Type B pancreatic cell (in vitro differentiated cells): ENCODE measurements around the gene L3MBTL4. TPM values are rescaled to one million over a fixed set of nuclear protein-coding genes. Genes with fewer than 3 reads are reported as not detected.
"Not testable (repeated sequence)": the region's sequence is repeated elsewhere in the genome, so short reads cannot be mapped to it uniquely, and the experiment has no call there.

ENCODE experiments used
- DNase-seq: peaks from one replicate; pipeline ENCODE4 v3.0.0; 2021; ENCODE audit warnings: mixed read lengths; ENCODE audit not compliant: unreplicated experiment; ENCODE audit errors: extremely low spot score
- H3K27ac Mint-ChIP-seq: 2 replicates; pipeline ENCODE4 v1.8.0; 2021; ENCODE audit warnings: mild to moderate bottlenecking, mixed read lengths
- H3K27me3 Mint-ChIP-seq: 2 replicates; pipeline ENCODE4 v1.8.0; 2021; ENCODE audit warnings: mixed read lengths
- H3K36me3 Mint-ChIP-seq: 2 replicates; pipeline ENCODE4 v1.8.0; 2021; ENCODE audit warnings: mixed read lengths
- H3K4me1 Mint-ChIP-seq: one replicate; pipeline ENCODE4 v1.8.0; 2021; ENCODE audit warnings: mixed read lengths; ENCODE audit not compliant: unreplicated experiment
- H3K4me3 Mint-ChIP-seq: 2 replicates; pipeline ENCODE4 v1.8.0; 2021; ENCODE audit warnings: mild to moderate bottlenecking, mixed read lengths
- H3K9me3 Mint-ChIP-seq: 2 replicates; pipeline ENCODE4 v1.8.0; 2021; ENCODE audit warnings: mixed read lengths
- CTCF ChIP-seq: fragments of 200-600 bp; sonication (generic); conservative IDR thresholded peaks from 2 replicates; pipeline ENCODE4 v1.5.0; 2021; ENCODE audit warnings: antibody characterized with exemption, mild to moderate bottlenecking
- total RNA-seq: library from RNA; stranded (reverse); gene quantifications from 2 replicates; pipeline ENCODE4 v1.2.1, GENCODE V29; 2021; ENCODE audit warnings: low replicate concordance

L3MBTL4 gene
- total RNA-seq, 1 donor from 2014 or later, result 2.2 TPM

- no peaks in the 10 kb centered on the region for H3K36me3 Mint-ChIP-seq
- no peaks in the 10 kb centered on the region for H3K27me3 Mint-ChIP-seq
- no peak for TF ChIP-seq CTCF
- peaks cover 22% of the 10 kb centered on the region for H3K4me1 Mint-ChIP-seq
- H3K9me3 Mint-ChIP-seq, result no peaks in the 10 kb centered on the region
- no peak for DNase-seq
- H3K4me3 Mint-ChIP-seq, result no peak overlapping the region
- no peak overlapping the region for H3K27ac Mint-ChIP-seq
Measured at GRCh38 chr18:6056171-6056910, 358.4 kb downstream of the L3MBTL4 start.

- no peaks in the 10 kb centered on the region for H3K9me3 Mint-ChIP-seq
- TF ChIP-seq CTCF, result no peak
- no peaks in the 10 kb centered on the region for H3K27me3 Mint-ChIP-seq
- no peaks in the 10 kb centered on the region for H3K36me3 Mint-ChIP-seq
- no peak for DNase-seq
- H3K4me3 Mint-ChIP-seq, result no peak overlapping the region
- H3K27ac Mint-ChIP-seq, result no peak overlapping the region
- H3K4me1 Mint-ChIP-seq, result peaks cover 22% of the 10 kb centered on the region
Measured at GRCh38 chr18:6055711-6056110, 359.0 kb downstream of the L3MBTL4 start.

- H3K36me3 Mint-ChIP-seq, result no peaks in the 10 kb centered on the region
- H3K27me3 Mint-ChIP-seq, result no peaks in the 10 kb centered on the region
- no peak overlapping the region for H3K4me3 Mint-ChIP-seq
- H3K27ac Mint-ChIP-seq, result no peak overlapping the region
- no peak for DNase-seq
- no peak for TF ChIP-seq CTCF
- no peaks in the 10 kb centered on the region for H3K9me3 Mint-ChIP-seq
- peaks cover 22% of the 10 kb centered on the region for H3K4me1 Mint-ChIP-seq
Measured at GRCh38 chr18:6054256-6054842, 360.4 kb downstream of the L3MBTL4 start.

GRCh38 chr18:6052449-6052913, 362.2 kb downstream of the L3MBTL4 start:
- no peaks in the 10 kb centered on the region for H3K9me3 Mint-ChIP-seq
- H3K4me1 Mint-ChIP-seq, result peaks cover 12% of the 10 kb centered on the region
- no peaks in the 10 kb centered on the region for H3K36me3 Mint-ChIP-seq
- H3K27ac Mint-ChIP-seq, result no peak overlapping the region
- no peak for DNase-seq
- no peak for TF ChIP-seq CTCF
- no peak overlapping the region for H3K4me3 Mint-ChIP-seq
- H3K27me3 Mint-ChIP-seq, result no peaks in the 10 kb centered on the region

GRCh38 chr18:6047596-6047995, 367.1 kb downstream of the L3MBTL4 start:
- H3K4me1 Mint-ChIP-seq, H3K27me3 Mint-ChIP-seq, DNase-seq, H3K4me3 Mint-ChIP-seq, H3K36me3 Mint-ChIP-seq, H3K27ac Mint-ChIP-seq: not testable (repeated sequence)
- peaks cover 12% of the 10 kb centered on the region for H3K9me3 Mint-ChIP-seq

- TF ChIP-seq CTCF, result peak; percentile 35
- Mint-ChIP-seq H3K27me3 (no peaks in the 10 kb centered on the region), H3K27ac (no peak overlapping the region)
Measured at GRCh38 chr18:6044773-6045172, 369.9 kb downstream of the L3MBTL4 start.

More at GRCh38 chr18:6044773-6045172, 369.9 kb downstream of the L3MBTL4 start:
- no peak overlapping the region for H3K4me3 Mint-ChIP-seq
- no peak for DNase-seq
- H3K4me1 Mint-ChIP-seq, result no peaks in the 10 kb centered on the region
- no peaks in the 10 kb centered on the region for H3K36me3 Mint-ChIP-seq
- peaks cover 17% of the 10 kb centered on the region for H3K9me3 Mint-ChIP-seq
